Measurements from ENCODE around the gene PRKCZ.
A peak's percentile ranks its signal among the peaks of the same experiment; 100 is the strongest.

PRKCZ gene

DNA sequence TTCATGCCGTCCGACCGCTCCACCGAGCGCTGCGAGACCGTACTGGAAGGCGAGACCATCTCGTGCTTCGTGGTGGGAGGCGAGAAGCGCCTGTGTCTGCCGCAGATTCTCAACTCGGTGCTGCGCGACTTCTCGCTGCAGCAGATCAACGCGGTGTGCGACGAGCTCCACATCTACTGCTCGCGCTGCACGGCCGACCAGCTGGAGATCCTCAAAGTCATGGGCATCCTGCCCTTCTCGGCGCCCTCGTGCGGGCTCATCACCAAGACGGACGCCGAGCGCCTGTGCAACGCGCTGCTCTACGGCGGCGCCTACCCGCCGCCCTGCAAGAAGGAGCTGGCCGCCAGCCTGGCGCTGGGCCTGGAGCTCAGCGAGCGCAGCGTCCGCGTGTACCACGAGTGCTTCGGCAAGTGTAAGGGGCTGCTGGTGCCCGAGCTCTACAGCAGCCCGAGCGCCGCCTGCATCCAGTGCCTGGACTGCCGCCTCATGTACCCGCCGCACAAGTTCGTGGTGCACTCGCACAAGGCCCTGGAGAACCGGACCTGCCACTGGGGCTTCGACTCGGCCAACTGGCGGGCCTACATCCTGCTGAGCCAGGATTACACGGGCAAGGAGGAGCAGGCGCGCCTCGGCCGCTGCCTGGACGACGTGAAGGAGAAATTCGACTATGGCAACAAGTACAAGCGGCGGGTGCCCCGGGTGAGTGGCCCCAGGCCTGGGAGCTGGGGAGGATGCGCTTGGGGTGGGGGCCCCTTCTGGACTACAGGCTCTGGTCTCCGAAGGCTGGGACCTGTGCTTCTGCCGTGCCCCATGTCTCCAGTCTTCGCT lies 179.0 kb downstream of the PRKCZ start:
- DNase-seq (ENCODE audit: low read depth) = no peak

DNA sequence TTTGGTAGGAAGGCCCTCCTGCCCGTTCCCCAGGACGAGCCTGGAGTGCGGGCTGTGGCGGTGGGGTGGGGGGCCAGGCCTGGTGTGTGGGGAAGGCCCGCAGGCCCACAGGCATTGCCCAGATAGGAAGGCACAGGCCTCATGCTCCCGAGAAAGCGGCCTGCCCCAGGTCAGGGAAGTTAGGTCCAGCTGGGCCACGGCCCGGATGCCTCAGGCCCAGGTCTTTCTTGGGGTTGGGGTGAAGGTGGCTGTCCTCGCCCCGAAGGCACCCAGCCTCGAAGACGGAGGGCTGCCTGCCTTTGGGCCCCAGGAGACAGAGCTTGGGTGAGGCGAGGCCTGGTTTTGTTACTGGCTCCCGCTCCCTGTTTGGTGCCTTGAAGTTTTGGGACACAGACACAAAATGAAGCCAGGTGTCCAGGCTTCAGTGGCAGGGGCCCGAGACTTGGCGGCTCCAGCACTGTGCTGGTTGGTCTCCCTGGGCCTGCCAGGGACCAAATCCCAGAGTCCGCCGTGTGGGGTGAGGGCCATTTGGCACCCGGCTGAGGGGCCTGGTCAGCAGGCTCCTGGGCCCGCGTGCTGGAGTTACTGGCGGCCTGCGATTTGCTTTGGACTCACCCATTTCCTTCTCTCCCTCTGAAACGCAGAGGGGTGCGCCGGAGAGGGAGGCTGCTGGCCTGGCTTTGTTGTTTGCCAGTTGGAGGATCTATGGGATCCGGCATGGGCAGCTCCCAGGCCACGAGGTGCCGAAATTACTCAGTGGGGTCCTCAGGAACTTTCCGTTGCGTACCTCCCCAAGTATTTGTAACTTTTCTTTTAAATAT lies 179.9 kb downstream of the PRKCZ start:
- no peak for DNase-seq (ENCODE audit: low read depth)

DNA sequence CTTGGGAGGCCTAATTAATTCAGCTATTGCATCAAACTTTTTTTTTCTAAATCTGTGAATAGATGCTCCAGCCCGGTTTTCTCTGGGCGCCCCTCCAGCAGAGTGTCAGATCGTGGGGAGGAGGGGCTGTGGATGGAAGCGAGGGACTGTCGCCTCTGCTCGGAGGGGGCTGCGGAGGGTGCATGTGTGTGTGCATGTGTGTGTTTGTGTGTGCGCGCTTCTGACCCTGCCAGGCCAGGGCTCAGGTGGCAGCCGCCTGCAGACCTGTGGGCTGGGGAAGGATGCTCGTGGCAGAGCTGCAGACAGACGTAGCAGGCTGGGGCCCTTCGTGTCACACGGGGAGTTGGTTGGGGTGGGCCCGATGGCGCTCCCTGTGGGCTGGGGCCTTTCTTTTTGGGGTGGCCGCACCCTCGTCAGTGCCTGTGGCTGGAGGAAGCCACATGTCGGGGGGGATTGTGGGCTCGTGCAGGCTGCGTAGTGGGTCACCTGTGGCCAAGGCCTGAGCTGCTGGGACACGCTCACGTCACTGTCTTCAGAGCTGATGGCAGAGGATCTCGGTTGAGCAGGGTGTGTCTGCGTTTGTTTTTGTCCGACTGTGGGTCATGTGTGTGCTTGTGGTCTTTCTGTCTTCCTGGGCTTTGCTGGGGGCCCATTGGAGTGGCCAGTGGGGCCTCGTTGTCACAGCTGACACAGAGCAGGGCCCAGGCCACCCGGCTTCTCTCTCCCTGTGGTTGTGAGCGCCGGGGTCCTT lies 180.7 kb downstream of the PRKCZ start:
- no peak for DNase-seq (ENCODE audit: low read depth)

DNA sequence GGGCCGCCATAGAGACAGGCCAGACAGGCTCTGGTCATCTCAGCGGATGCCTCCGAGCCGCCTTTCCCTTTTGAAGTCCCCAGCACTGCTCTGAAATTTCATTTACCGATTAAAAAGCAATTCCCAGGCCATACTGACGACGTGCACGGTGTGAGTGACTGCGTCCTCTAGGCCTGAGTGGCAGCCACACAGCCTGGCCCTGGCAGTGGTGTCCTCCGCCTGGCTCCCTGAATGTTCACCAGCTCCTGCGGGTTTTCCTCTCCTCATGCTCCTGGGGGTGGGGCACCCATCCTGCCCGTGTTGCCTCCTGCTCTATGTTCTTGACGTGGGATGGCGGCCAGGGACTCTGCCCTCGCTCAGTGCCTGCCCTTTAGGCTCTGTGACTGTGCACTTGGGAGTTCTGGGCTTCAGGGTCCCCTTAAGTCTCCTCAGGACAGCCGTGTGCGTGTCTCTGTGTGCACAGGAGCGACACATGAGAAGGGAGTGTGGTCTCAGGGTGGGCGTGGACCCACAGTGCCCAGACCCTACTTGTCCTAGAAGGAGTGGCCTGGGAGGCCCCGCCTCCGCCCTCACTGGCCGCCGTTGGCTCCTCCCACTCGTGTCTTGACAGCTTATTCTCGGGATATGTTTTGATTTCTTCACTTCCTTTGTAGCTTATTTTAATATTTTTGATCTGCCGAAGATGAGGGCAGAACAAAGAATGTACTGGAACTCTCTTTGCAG lies 181.5 kb downstream of the PRKCZ start:
- DNase-seq (ENCODE audit: low read depth) = peak; percentile 51

DNA sequence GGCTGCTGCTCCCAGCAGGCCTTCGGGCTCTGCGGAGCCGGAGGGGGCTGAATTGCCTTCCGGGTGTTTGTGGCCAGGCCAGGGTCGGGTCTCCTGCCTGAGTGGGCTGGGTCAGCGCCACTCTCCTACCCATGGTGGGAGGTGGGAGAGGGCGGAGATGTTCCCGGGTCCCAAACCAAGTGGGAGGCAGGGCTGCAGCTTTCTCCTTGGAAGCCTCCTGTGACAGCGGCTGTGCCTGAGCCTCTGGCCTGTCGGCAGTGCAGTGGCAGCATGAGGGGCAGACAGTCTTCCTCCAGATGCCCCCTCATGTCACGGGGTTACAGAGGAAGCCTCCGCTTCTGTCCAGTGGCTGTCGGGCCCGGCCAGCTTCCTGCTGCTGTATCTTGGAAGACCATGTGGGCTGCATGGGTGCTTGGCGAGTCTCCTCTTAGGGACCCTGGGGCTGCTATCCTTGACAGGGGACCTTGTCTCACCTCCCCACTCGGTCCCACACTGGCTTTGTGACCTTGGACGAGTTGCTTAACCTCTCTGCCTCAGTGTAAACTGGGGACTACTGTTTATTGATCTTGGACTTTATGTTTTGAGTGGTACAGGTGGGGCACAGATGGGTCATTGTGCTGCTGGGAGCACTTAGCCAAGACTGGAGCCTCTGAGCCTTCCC lies 182.2 kb downstream of the PRKCZ start:
- no peak for DNase-seq (ENCODE audit: low read depth)

DNA sequence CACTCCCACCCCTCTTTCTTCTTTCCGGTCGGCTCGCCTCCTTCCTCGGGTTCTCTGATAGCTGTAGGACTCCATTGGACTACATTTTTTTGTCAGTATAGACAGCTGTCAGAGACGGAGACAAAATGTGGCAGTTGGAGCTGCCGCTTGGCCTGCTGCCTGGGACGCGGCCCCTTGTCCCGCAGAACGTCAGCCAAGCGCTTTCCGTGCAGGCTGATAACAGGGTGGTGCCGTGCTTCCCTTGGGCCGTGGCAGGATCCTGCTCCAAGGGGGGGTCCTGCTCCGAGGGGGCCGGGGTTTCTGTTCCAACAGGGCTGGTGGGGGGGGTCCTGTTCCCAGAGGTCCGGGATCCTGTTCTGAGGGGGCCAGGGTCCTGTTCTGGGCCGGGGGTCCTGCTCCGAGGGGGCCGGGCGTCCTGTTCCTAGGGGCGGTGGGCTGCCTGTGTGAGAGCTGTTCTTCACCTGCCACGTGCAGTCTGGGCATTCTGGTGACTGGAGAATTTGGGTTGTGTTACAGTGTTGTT lies 182.8 kb downstream of the PRKCZ start:
- DNase-seq (ENCODE audit: low read depth) = no peak

DNA sequence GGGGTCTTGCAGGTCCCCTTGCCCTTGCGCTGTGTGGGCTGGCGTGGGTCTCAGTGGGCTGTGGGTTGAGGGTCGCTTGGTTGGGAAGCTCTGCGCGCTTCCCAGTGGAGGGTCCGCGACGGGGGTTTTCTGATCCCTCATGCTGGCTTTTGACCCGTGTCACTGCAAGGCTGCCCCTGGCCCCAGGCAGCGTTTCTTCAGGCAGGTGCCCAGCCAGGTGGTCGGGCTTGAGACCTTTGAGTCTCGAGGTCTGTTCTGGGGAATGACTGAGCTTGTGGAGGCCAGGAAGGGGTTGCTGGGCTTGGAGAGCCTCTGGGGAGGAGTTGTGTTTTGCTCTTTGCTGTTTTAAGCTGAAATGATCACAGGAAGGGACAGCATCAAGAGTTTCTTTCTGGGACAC lies 183.3 kb downstream of the PRKCZ start:
- no peak for DNase-seq (ENCODE audit: low read depth)

DNA sequence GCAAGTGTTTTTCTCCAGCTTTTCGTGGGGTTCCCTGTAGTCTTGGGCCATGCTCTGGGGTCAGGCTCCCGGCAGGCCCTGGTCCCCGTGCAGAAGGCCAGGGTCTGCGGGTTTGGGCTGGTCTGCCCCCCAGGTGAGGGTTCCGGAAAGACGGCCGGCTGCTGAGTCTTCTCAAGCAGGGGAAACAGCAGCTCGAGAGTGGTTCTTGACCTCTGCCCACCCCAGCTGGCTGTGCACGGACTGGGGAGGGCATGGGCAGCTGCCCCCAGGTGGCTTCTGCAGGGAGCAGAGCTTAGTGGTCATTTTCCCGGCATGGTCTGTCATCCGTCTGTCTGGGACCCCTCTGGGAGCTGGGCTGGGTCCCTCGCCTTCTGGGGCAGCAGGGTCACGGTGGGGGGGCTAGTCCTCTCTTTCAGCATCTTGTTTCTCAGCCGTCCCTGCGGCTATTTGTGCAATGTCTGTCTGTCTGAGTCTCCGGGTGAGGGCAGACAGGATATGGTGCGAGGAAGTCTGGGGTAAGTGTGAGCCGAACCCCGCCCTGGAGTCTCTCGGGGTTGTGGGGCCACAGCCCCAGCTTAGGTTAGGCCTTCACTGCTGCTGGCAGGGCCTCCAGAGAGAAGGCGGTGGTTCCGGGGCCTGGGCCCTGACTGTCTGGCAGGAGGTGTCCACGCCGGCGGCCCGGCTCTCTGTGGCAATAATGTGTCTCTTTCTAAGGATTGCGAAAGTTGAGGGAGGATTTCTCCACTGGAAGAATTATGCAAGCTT lies 184.0 kb downstream of the PRKCZ start:
- peak; percentile 47 for DNase-seq (ENCODE audit: low read depth)

DNA sequence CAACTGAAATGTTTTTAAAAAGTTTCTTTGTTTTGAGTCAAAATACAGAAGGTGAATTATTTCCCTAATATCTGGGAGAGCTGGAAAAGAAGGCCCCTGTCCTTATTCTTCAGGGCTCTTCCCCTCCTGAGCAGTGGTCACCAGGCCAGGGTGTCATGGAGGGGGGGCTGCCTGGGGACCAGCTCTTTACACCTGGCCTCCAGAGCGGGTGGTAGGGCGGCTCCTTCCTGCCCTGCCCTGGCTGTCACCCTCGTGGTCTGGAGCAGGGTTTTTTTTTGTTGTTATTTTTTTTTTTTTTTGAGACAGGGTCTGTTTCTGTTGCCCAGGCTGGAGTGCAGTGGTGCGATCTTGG lies 184.5 kb downstream of the PRKCZ start:
- DNase-seq (ENCODE audit: low read depth) = no peak

Data from stimulated activated CD8-positive, alpha-beta memory T cell treated with anti-CD3 and anti-CD28 coated beads, Interleukin-4, amount 100 ng/mL, for 24 hours (primary cell).